Measurements from ENCODE around the gene PRKAR1B.
A peak's percentile ranks its signal among the peaks of the same experiment; 100 is the strongest.

PRKAR1B gene

GRCh38 chr7:727104-727805, at the start of gene PRKAR1B:
PRKAR1B (minus strand) TSS chr7:727281; CDS start chr7:711505, 15,776 bp downstream.
- DNase-seq (ENCODE audit: low read depth in 2 of 2, low spot score in 1 of 2) = no peak

GRCh38 chr7:776381-776780, 49.3 kb upstream of the PRKAR1B start:
- DNase-seq (ENCODE audit: low read depth in 2 of 2, low spot score in 1 of 2) = no peak

DNA sequence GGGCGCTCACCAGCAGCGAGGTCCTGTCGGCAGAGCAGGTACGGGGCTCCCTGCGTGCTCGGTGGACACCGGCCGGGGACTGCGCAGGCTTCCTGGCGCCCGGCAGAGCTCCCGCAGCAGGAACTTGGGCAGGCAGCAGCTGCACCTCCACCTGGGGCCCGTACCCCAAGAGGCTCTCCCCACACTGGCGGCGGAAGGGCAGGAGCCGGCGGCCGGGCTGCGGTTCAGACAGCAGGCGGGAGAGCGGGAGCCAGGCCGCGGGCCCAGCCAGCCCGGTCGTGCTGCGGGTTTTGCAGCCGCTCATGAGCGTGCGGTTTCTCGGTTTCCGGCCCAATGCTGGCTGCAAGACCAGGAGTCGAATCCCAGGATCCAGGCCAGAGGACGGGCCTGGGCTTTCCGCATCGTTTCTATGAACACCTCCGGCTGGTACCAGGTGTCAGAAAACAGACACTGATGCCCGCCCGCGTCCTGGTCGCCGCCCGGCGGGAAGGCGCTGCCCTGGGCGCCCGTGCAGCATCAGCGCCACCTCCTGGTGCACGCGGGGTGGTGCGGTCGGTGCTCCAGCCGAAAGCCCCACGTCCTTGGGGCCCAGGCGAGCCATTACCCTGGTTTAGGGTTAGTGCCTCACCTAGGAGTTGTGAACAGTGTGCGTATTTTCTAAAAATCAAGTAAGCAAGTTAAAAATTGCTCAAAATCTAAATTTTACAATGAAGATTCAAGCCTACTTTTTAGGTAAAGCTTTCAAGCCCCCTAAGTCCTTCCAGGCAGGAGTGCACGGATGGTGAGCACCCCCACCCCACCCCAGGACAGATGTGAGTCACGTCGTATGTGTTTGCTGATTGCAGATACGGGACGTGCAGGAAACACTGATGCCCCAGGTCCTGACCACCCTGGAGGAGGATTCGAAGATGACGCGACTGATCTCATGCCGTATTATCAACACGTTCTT, 47.4 kb upstream of the PRKAR1B start:
- peak; percentile 11 to 15 for DNase-seq (ENCODE audit: low read depth in 2 of 2, low spot score in 1 of 2)

DNA sequence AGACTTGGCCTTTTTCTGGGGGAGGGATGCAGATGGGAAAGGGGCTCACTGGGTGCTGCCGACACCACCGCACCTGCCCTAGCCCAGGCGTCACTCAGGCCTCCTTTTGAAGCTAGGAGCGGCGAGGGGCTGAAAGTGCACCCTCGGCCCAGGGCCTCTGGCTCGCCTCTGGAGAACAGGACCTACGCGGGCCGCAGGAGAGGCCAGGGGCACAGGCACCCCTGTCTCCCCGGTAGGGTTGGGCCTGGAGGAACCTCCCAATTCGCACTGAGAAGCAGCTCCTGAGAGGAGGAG, 46.5 kb upstream of the PRKAR1B start:
- no peak for DNase-seq (ENCODE audit: low read depth in 2 of 2, low spot score in 1 of 2)

DNA sequence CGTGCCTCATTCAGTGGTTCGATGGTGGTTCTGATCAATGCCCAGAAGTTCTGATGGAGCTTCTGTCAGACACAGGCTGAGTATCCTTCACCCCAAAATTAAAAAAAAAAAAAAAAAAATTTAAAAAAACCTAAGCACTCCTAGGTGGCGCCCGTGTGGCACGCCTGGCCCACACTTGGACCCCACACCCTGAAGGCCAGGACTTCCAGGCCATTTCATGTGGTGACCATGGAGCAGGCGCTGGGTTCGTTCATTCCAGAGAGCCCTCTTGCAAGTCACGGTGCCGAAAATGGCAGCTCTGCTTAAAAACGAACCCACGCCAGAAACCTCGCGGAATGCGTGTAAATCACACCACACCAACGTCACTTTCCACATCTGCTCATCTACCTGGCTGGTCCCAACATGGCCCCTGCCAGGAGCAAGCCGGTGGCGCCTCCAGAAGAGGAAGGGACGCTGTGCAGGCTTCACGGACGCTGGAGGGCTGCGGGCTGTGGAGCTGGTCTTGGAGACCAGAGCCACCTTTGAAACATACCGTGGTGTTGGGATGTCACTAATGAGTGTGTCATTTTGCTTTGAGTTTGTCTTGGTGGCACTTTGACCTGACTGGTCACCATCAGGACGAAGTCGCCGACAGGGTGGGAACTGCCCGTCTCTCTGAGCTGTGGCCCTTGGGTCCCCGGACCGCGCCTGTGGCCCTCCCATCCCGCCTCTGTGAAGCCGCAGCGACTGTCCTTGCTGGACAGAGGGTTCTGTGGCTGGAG, 46.0 kb upstream of the PRKAR1B start:
- no peak for DNase-seq (ENCODE audit: low read depth in 2 of 2, low spot score in 1 of 2)

- no peak for DNase-seq (ENCODE audit: low read depth in 2 of 2, low spot score in 1 of 2)
These were observed 45.3 kb upstream of the PRKAR1B start for GRCh38 chr7:772392-772791.

DNA sequence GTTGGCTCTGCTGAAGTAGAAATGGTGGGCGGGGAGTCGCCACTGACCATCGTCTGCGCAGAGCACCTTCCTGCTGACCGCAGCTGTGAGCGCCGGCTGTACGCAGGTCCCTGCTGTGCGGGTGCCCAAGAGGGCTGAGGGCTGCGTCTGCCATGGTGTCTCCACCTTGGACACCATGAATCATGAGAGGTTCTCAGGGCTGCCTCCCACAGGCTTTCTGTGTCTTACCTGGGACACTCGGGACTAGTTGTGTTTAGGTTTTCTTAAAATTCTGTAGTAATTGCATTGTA, 44.9 kb upstream of the PRKAR1B start:
- DNase-seq (ENCODE audit: low read depth in 2 of 2, low spot score in 1 of 2) = no peak

- DNase-seq (ENCODE audit: low read depth in 2 of 2, low spot score in 1 of 2) = no peak
These were observed 44.3 kb upstream of the PRKAR1B start for GRCh38 chr7:771234-772004.

- no peak for DNase-seq (ENCODE audit: low read depth in 2 of 2, low spot score in 1 of 2)
These were observed 43.7 kb upstream of the PRKAR1B start for GRCh38 chr7:770741-771166.

DNA sequence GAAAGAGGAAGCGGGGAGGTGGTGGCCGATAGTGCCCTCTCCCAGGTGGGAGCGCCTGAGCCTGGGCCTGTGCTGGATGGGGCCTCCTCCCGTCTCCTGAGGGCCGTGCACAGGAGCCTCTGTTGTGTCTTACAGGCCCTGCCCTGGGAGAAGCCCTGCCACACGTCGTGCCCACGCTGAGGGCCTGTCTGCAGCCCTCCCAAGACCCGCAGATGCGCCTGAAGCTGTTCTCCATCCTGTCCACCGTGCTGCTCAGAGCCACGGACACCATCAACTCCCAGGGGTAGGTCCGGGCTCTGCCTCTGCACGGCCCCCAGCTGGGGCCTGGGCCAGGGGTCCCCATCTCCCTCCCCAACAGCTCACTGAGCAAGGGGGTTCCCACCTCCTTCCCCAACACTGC, 43.3 kb upstream of the PRKAR1B start:
- DNase-seq (ENCODE audit: low read depth in 2 of 2, low spot score in 1 of 2) = no peak

GRCh38 chr7:768881-769504, 41.9 kb upstream of the PRKAR1B start:
- DNase-seq (ENCODE audit: low read depth in 2 of 2, low spot score in 1 of 2) = no peak

DNA sequence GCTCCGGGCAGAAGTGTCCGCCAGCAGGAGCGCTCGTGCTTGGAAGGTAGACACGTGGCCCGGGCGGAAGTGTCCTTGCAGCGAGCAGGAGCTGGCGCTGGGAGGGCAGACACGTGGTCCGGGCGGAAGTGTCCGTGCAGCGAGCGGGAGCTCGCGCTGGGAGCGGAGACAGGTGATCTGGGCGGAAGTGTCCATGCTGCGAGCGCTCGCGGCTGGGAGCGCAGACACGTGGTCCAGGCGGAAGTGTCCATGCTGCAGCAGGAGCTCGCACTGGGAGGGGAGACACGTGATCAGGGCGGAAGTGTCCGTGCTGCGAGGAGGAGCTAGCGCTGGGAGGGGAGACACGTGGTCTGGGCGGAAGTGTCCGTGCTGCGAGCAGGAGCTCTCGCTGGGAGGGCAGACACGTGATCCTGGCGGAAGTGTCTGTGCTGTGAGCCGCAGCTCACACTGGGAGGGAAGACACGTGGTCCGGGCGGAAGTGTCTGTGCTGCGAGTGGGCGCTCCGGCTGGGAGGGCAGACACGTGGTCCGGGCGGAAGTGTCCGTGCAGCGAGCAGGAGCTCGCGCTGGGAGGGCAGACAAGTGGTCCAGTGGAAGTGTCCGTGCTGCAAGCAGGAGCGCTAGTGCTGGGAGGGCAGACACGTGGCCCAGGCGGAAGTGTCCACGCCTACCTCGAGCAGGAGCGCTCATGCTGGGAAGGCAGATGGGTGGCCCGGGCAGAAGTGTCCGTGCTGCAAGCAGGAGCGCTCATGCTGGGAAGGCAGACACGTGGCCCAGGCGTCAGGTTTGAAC, 41.1 kb upstream of the PRKAR1B start:
- DNase-seq (ENCODE audit: low read depth in 2 of 2, low spot score in 1 of 2) = peak in 1 of 2 donors; percentile 10

GRCh38 chr7:767580-767940, 40.5 kb upstream of the PRKAR1B start:
- no peak for DNase-seq (ENCODE audit: low read depth in 2 of 2, low spot score in 1 of 2)

- no peak for DNase-seq (ENCODE audit: low read depth in 2 of 2, low spot score in 1 of 2)
These were observed 38.3 kb upstream of the PRKAR1B start for GRCh38 chr7:765383-765782.

DNA sequence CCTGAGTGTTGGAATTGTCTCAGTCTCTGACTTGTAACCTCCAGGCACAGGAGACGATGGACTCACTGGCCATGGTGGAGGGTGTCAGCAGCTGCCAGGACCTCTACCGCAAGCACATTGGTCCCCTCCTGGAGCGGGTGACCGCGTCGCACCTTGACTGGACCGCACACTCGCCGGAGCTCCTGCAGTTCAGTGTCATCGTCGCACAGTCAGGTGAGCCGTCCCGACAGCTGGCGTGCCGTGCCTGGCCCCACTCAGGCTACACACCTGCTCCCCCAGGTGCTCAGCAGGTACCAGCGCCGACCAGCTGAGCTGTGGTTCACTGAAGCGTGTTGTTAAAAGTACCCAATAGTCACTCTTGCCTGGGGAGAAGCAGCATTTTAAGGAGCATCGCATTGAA, 36.7 kb upstream of the PRKAR1B start:
- no peak for DNase-seq (ENCODE audit: low read depth in 2 of 2, low spot score in 1 of 2)

DNA sequence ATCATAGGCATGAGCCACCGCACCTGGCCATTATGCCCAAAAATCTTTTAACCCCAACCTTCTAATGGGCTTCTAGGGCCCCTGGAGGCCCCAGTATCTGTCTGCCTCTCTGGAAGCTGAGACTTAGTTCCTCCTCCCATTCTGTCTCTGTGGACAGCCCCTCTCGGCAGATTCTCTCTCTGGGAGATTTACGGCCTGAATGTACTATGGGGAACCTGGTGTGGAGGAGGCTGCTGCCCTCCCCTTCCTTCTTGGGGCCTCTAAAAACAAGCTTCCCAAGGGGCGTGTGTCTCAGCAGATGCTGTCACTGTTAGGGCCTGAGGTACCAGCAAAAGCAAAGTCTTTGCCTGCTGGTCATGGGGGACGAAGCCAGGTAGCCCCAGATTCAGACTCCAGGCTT, 35.8 kb upstream of the PRKAR1B start:
- no peak for DNase-seq (ENCODE audit: low read depth in 2 of 2, low spot score in 1 of 2)

DNA sequence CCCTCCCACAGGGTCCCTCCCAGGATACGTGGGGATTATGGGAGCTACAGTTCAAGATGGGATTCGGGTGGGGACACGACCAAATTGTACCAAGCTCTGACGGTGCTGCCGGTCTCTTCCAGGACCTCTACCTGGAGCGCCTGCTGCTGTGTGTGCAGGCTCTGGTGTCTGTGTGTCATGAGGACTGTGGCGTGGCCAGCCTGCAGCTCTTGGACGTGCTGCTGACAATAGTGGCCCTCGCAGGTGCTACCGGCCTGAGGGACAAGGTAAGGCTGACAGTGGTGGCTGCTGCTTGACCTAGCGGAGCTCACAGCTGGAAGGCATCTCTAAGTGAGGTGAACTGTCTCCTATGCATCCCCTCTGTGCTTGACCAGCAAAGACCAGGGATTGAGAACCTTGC, 34.5 kb upstream of the PRKAR1B start:
- DNase-seq (ENCODE audit: low read depth in 2 of 2, low spot score in 1 of 2) = no peak

DNA sequence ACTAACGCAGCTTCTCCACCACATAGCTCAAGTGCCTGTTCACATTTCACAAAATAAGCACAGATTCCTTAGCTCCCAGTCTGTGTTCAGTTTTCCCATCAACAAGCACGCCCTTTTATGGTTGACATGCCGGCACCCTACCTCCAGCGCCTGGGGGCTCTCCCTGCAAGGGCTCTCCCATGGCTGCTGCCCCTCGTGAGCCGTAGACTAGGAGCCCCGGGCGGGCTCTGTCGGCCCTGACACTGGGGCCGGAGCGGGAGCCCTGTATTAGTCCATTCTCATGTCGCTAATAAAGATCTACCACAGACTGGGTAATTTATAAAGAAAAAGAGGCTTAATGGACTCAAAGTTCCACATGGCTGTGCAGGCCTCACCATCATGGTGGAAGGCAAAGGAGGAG, 34.0 kb upstream of the PRKAR1B start:
- DNase-seq (ENCODE audit: low read depth in 2 of 2, low spot score in 1 of 2) = no peak

DNA sequence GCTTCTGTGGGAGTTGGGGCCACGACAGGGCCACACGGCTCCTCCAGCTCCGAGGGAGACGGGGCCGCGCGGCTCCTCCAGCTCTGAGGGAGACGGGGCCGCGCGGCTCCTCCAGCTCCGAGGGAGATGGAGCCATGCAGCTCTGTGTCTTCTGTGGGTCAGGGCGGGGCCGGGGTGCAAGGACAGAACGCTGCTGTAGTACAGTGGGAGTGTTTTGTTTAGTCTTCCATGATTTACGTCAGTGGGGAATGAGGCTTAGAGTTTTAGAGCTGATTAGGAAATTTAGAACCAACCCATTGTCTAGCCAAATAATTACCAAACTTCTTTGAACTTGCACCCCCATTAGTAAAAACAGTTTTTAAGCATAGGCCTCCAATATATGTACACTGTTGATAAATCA, 32.9 kb upstream of the PRKAR1B start:
- DNase-seq (ENCODE audit: low read depth in 2 of 2, low spot score in 1 of 2) = no peak

DNA sequence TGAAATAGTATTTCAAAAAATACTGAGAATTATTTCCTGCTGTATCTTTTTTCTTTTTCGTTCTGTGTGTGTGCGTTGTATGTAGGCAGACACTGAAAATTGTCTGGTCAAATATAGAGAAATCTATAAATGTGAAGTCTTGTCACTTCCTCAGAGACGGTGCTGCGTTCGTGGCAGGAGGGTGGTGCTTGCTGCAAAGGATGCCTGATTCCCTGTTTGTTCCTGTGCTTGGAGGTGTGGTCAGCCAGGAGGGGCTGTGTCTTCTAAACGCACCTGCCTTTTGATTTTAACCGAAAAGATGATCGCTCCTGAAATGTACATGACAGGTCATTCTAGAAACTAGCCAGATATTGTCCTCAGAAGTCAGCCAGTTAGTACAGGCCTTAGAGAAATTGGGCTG, 32.5 kb upstream of the PRKAR1B start:
- no peak for DNase-seq (ENCODE audit: low read depth in 2 of 2, low spot score in 1 of 2)
